ENCODE measurements around the gene RESF1.
"Not testable (repeated sequence)": the region's sequence is repeated elsewhere in the genome, so short reads cannot be mapped to it uniquely, and the experiment has no call there.

RESF1 gene

GRCh38 chr12:31959161-31959700 is at the start of gene RESF1:
Gene RESF1, plus strand, starts transcription at chr12:31959415. Its CDS starts 21,541 bp downstream, at chr12:31980956.
- DNase-seq = peak; percentile 81

DNA sequence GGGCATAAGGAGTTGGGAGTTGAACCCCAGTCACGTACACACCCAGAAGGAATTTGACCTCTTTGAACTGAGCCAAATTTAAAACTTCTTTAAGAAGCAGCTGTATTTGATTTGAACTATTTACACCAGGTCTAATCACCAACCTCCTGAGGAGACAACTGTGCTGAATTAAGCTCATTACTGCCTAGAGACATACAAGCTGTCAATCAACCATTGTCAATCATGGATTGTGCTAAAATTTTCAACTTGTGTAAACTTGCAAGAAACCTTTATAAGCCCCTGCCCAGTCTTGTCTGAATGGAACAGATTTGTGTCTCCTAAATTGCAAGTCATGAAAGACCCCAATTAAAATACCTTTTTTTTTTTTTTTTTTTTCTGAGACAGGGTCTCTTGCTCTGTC is 44.3 kb upstream of the RESF1 start:
- no peak for DNase-seq

DNA sequence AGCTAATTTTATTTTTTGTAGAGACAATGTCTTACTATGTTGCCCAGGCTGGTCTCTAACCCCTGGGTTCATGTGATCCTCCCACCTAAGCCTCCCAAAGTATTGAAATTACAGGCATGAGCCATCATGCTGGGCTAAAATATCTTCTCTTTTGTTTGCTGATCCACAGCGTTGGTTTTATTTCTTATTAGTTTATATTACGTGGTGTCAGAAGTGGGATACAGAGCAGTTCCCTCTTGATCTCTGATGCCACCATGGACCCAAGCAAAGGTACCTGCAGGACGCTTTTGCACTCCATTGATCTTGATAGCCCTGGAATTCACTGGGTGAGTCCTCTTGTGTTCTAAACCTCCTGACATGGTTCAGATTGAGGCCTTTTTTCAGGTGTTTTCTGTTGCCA is 43.8 kb upstream of the RESF1 start:
- no peak for DNase-seq

- no peak for DNase-seq
Measured at GRCh38 chr12:31922341-31923062, 36.7 kb upstream of the RESF1 start.

DNA sequence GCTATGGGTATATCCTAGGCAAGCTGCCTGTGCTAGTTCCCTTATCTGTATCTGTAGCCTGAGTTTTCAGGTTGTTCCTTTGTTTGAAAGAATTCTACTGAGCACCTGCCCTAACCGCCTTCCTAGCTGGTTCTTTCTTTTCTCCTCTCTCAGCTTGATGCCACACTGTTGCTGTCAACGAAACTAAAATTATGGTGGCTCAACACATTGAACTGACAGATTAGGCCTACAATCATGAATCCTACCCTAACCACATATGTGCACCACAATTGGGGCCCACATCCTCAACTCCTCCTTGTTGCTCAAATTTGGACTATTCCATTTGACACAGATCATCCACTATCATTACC is 36.2 kb upstream of the RESF1 start:
- DNase-seq = no peak

DNA sequence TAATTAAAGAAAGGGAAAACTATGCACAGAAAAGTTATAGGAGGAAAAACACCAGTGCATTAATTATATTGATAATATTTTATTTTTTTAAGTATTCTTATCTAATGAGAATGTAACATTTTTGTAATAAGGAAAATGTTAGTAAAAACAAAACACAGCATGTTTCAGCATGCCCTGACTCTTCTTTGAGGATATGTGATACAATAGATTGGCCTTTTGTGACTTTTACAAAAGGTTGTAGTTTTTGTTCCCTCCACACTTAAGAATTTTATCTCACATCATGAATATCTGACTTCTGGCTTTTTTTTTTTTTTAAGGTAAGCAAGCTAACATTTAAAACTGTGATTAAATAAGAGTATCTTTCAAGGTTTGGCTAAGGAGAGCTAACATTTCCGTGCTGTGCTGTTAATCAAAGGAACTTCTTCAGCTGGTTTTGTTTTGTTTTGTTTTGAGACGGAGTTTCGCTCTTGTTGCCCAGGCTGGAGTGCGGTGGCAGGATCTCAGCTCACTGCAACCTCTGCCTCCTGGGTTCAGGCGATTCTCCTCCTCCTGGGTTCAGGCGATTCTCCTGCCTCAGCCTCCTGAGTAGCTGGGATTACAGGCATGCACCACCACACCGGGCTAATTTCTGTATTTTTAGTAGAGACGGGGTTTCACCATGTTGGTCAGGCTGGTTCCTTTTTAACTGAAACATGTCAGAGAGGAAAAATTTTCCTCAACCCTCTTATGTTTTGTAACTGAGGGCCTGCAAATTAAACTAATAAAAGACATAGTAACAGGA is 30.8 kb upstream of the RESF1 start:
- DNase-seq = no peak

- no peak for DNase-seq
Measured at GRCh38 chr12:31929027-31929526, 30.1 kb upstream of the RESF1 start.

DNA sequence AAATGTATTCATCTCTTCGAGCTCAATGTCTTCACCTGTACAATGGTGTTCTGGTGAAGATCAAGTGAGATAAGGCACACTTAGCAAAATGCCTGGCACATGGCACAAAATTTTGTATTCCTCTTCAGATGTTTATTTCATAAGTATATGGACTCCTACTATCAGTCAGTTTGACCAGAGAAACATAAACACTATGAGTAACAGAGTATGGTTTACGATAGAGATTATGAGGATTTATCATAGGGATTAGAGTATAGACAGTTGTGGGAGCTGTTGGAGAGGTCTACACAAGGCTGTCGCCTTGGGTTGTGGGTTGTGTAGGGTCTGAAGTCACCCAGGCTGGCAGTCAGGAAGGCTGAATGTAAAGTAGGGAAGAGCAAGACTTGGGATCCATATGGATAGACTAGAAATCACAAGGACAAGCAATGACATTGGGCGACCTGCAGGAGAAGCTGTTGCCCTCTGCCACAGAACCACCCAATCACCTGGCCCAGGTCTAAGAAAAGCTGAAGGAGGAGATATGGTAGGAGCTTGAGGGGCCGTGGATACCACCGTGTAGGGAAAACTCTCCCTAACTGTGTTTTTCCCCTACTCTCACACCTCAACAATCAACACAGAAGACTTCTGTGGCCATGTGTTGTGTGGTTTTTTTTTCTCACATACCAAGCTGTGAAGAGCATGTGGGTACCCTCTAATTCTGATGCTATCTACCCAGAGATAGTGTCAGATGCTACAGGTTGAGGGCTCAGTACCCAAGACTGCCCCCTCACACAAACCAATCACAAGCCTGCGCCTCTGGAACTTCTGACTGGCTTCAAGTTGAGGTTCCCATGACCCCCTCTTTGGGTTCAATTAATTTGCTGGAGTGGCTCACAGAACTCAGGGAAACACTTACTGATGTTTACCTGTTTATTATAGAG is 27.2 kb upstream of the RESF1 start:
- no peak for DNase-seq

- DNase-seq = no peak
Measured at GRCh38 chr12:31944299-31944698, 14.9 kb upstream of the RESF1 start.

DNA sequence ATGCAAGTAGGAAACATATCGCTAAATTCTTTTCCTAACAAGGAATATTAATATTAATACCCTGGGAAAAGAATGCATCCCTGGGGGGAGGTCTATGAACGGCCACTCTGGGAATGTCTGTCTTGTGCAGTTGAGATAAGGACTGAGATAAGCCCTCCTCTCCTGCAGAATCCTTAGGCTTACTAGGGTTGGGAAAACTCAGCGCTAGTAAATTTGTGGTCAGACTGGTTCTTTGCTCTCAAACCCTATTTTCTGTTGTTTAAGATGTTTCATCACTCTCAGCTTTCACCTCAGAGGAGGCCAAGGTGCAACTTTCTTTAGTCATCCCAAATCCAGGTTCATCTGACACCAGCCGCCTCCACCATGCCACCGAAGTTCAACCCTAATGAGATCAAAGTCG is 11.2 kb upstream of the RESF1 start:
- no peak for DNase-seq

DNA sequence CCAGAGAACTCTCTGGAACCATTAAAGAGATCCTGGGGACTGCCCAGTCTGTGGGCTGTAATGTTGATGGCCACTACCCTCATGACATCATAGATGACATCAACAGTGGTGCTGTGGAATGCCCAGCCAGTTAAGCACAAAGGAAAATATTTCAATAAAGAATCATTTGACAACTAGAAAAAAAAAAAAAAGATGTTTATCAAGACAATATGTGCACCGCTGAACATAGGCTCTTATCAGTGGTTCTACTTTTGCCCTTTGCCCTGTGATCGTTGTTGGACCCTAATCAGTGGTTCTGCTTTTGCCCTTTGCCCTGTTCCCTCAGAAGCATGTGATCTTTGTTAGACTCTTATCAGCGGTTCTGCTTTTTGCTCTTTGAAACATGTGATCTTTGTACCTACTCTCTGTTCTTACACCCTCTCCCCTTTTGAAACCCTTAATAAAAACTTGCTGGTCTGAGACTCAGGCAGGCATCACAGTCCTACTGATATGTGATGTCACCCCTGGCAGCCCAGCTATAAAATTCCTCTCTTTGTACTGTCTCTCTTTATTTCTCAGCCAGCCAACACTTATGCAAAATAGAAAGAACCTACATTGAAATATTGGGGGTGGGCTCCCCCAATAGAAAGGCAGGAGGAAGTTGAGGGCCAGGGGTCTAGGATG is 10.4 kb upstream of the RESF1 start:
- not testable (repeated sequence) for DNase-seq

GRCh38 chr12:31950088-31950487 is 9.1 kb upstream of the RESF1 start:
- no peak for DNase-seq

GRCh38 chr12:31950492-31950891 is 8.7 kb upstream of the RESF1 start:
- no peak for DNase-seq

DNA sequence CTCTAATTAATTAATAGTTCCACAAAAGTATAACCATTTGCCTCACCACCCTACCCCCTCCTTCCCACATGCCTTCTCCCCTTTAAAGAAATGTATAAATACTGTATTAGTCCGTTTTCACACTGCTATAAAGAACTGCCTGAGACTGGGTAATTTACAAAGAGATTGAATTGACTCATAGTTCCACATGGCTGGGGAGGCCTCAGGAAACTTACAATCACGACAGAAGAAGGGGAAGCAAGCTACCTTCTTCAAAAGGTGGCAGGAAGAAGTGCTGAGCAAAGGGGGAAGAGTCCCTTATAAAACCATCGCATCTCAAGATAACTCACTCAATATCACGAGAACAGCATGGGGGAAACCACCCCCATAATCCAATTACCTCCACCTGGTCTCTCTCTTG is 8.2 kb upstream of the RESF1 start:
- no peak for DNase-seq

GRCh38 chr12:31951939-31952338 is 7.3 kb upstream of the RESF1 start:
- no peak for DNase-seq

DNA sequence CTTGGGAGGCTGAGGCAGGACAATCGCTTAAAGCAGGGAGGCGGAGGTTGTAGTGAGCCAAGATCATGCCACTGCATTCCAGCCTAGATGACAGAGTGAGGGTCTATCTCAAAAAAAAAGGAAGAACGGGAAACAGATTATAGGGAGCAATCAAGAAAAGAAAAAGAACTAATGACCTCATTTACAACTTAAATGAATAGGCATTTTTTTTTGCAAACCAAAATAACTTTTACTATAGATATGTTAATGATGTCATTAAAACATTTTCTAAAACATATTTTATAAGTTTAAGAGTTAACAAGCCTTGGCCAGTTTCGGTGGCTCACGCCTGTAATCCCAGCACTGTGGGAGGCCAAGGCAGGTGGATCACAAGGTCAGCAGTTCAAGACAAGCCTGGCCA is 6.8 kb upstream of the RESF1 start:
- no peak for DNase-seq

DNA sequence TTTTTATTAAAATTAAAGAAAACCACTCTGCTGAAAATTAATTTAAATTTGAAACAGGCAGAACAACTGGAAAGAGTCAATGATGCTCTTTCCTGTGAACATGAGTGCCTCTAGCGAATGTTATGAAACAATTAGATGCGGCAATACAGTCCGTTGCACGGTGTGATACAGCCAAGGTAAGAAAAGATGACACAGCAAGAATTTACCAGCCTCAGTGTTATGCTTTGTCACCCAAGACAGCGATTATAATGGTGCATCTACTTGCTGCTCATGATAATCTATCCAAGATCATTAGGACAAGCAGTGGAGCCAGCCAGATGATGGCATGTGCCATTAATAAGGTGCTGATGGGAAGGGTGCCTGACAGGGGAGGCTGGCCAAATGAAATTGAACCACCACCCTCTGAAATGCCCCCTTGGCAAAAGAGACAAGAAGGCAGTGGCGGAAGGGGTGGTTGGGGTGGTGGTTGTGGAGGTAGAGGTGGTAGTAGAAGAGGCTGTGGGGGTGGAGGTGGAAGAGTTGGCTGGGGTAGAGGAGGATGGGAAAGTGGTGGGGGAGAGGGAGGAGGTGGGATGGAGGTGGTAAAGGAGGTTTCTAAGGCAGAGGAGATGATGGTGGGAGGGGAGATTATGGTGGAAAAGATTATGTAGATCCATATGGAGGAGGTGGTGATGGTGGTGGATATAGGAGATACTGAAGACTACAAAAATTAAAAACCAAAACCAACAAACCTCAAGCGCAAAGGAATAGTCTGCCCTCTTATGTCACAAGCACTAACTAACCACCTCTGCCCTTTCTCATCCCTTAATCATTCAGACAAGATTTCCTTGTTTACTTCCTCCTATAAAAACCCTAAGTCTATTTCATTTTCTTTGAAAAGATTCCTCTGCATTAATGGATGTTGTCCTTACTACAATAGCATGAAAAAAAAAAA is 4.0 kb upstream of the RESF1 start:
- DNase-seq = no peak

GRCh38 chr12:31958569-31959160 is 550 bp upstream of the RESF1 start:
- DNase-seq = no peak

GRCh38 chr12:31959701-31960391 is 631 bp downstream of the RESF1 start:
- peak; percentile 38 for DNase-seq

DNA sequence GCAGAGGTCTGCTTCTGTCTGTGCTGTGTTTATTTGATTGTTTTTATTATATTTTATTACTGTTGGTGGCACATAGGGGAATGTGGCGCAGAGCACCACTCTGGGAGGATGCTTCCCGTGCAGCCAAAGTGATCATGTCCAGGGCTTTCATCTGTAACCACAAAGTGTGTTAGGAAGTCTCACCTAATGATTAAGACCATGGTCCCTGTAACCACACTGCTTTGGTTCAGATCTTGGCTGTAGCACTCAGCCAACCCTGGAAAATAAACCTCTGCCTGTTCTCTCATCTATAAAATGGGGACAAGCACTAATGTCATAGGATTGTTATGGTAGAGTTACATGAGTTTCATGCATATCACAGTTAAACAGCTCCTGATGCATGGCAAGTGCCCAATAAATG is 1.9 kb downstream of the RESF1 start:
- no peak for DNase-seq

Data from NCI-H1436 (cell line).